Dermis lymphatic vessel endothelial cell (primary cell): ENCODE measurements around the gene TMCO6. TPM values are rescaled to one million over a fixed set of nuclear protein-coding genes. Genes with fewer than 3 reads are reported as not detected.

Source experiments
- total RNA-seq: library from RNA; depleted of rRNA; stranded (reverse); fragments of >200 nt; gene quantifications from 2 replicates; pipeline ENCODE4 v1.2.1, GENCODE V29; 2014

TMCO6 gene
- total RNA-seq = 9.8 and 11.7 TPM in 2 replicates

GRCh38 chr5:140639148-140639981, at the start of gene TMCO6:
Gene TMCO6 (plus strand): TSS chr5:140639451. CDS start chr5:140639528, 77 bp downstream.

GRCh38 chr5:140633021-140633471, 6.2 kb upstream of the TMCO6 start, which contains the start of gene CD14:
Gene CD14 (minus strand): TSS chr5:140633175. CDS start chr5:140633071, 104 bp downstream.

GRCh38 chr5:140664359-140665119, 25.3 kb downstream of the TMCO6 start, which contains the start of gene WDR55:
Gene WDR55 (plus strand): TSS chr5:140664904. CDS start chr5:140664913, 9 bp downstream.

GRCh38 chr5:140673187-140673976, 34.1 kb downstream of the TMCO6 start, which contains the start of gene DND1:
Gene DND1 (minus strand): TSS chr5:140673576. CDS start chr5:140673542, 34 bp downstream.

GRCh38 chr5:140690941-140691924, 52.0 kb downstream of the TMCO6 start, which contains the start of the genes HARS1 and HARS2:
Gene HARS1 (minus strand): TSS chr5:140691370. CDS start chr5:140691304, 66 bp downstream.
Gene HARS2 (plus strand): TSS chr5:140691455. CDS start chr5:140691649, 194 bp downstream.

Other genes with a start within 250 kb of the TMCO6 start
- gene ANKHD1, start 237.6 kb upstream of the TMCO6 start, total RNA-seq = 52.8 and 68.4 TPM in 2 replicates
- gene EIF4EBP3, start 91.8 kb upstream of the TMCO6 start, total RNA-seq = 1.6 and 2.2 TPM in 2 replicates
- 15.0 and 16.5 TPM in 2 replicates for gene SRA1, start 82.0 kb upstream of the TMCO6 start, total RNA-seq
- gene APBB3, start 74.9 kb upstream of the TMCO6 start, total RNA-seq = 5.1 and 6.2 TPM in 2 replicates
- gene SLC35A4, start 74.6 kb upstream of the TMCO6 start, total RNA-seq = 22.3 and 26.7 TPM in 2 replicates
- 1.3 and 1.6 TPM in 2 replicates for gene CD14, start 6.3 kb upstream of the TMCO6 start, total RNA-seq
- gene NDUFA2, start 8.2 kb downstream of the TMCO6 start, total RNA-seq = 53.3 and 90.9 TPM in 2 replicates
- 64.8 and 75.5 TPM in 2 replicates for gene IK, start 8.4 kb downstream of the TMCO6 start, total RNA-seq
- 25.9 and 28.6 TPM in 2 replicates for gene WDR55, start 25.5 kb downstream of the TMCO6 start, total RNA-seq
- under 0.01 and 0.09 TPM in 2 replicates for gene DND1, start 34.1 kb downstream of the TMCO6 start, total RNA-seq
- 39.4 and 52.8 TPM in 2 replicates for gene HARS1, start 51.9 kb downstream of the TMCO6 start, total RNA-seq
- gene HARS2, start 52.0 kb downstream of the TMCO6 start, total RNA-seq = 22.0 and 26.9 TPM in 2 replicates
- gene ZMAT2, start 61.0 kb downstream of the TMCO6 start, total RNA-seq = 41.0 and 58.4 TPM in 2 replicates
- under 0.01 and 0.09 TPM in 2 replicates for gene PCDHA1, start 146.7 kb downstream of the TMCO6 start, total RNA-seq
- under 0.01 TPM in 1 of 2 replicates, not detected in the other for gene PCDHA2, start 155.4 kb downstream of the TMCO6 start, total RNA-seq
- gene PCDHA3, start 161.6 kb downstream of the TMCO6 start, total RNA-seq = 0.11 and 0.17 TPM in 2 replicates
- under 0.01 and 0.17 TPM in 2 replicates for gene PCDHA4, start 167.6 kb downstream of the TMCO6 start, total RNA-seq
- under 0.01 TPM in 1 of 2 replicates, not detected in the other for gene PCDHA5, start 182.2 kb downstream of the TMCO6 start, total RNA-seq
- gene PCDHA6, start 188.5 kb downstream of the TMCO6 start, total RNA-seq = 0.09 and 0.11 TPM in 2 replicates
- gene PCDHA7, start 194.8 kb downstream of the TMCO6 start, total RNA-seq = 0.17 and 0.33 TPM in 2 replicates
- gene PCDHA8, start 201.7 kb downstream of the TMCO6 start, total RNA-seq = under 0.01 and 0.09 TPM in 2 replicates
- under 0.01 and 0.09 TPM in 2 replicates for gene PCDHA9, start 208.9 kb downstream of the TMCO6 start, total RNA-seq
- under 0.01 and 0.09 TPM in 2 replicates for gene PCDHA10, start 216.4 kb downstream of the TMCO6 start, total RNA-seq
- gene PCDHA11, start 229.5 kb downstream of the TMCO6 start, total RNA-seq = under 0.01 and 0.09 TPM in 2 replicates
- gene PCDHA12, start 235.9 kb downstream of the TMCO6 start, total RNA-seq = under 0.01 TPM in 1 of 2 replicates, not detected in the other
- 0.09 TPM in 1 of 2 replicates, not detected in the other for gene PCDHA13, start 242.7 kb downstream of the TMCO6 start, total RNA-seq